Activated CD8-positive, alpha-beta memory T cell treated with anti-CD3 and anti-CD28 coated beads for 48 hours (primary cell): Measurements from ENCODE around the gene THSD1.
"Not testable (repeated sequence)": the region's sequence is repeated elsewhere in the genome, so short reads cannot be mapped to it uniquely, and the experiment has no call there.

Source experiments
- DNase-seq, 3 experiments: peaks; one replicate each; pipeline ENCODE4 v3.0.0-alpha.2; 2020; ENCODE audit warnings: low read depth in 2 of 3, low spot score in 2 of 3

The THSD1 gene

GRCh38 chr13:52412128-52412527, 6.2 kb upstream of the THSD1 start:
- DNase-seq: no peak

GRCh38 chr13:52411629-52412028, 5.7 kb upstream of the THSD1 start:
- no peak for DNase-seq

- not testable (repeated sequence) for DNase-seq
These were observed 2.2 kb upstream of the THSD1 start for GRCh38 chr13:52408071-52408658.

GRCh38 chr13:52407436-52407835, 1.5 kb upstream of the THSD1 start:
- not testable (repeated sequence) for DNase-seq

GRCh38 chr13:52406629-52407028, 657 bp upstream of the THSD1 start:
- no peak for DNase-seq

GRCh38 chr13:52405369-52405766, 604 bp downstream of the THSD1 start:
- DNase-seq: no peak

GRCh38 chr13:52399708-52400107, 6.3 kb downstream of the THSD1 start:
- no peak for DNase-seq

GRCh38 chr13:52399046-52399445, 6.9 kb downstream of the THSD1 start:
- no peak for DNase-seq

- DNase-seq: no peak
These were observed 10.3 kb downstream of the THSD1 start for GRCh38 chr13:52395704-52396103.

- DNase-seq: no peak
These were observed 11.4 kb downstream of the THSD1 start for GRCh38 chr13:52394586-52394985.

GRCh38 chr13:52393572-52394357, 12.2 kb downstream of the THSD1 start:
- DNase-seq: no peak

- no peak for DNase-seq
These were observed 18.3 kb downstream of the THSD1 start for GRCh38 chr13:52387721-52388120.

GRCh38 chr13:52385870-52386269, 20.1 kb downstream of the THSD1 start:
- no peak for DNase-seq

GRCh38 chr13:52383366-52383765, 22.6 kb downstream of the THSD1 start:
- no peak for DNase-seq

- no peak for DNase-seq
These were observed 27.7 kb downstream of the THSD1 start for GRCh38 chr13:52378312-52378711.

GRCh38 chr13:52377898-52378297, 28.1 kb downstream of the THSD1 start:
- no peak for DNase-seq

- DNase-seq: no peak
These were observed 31.0 kb downstream of the THSD1 start for GRCh38 chr13:52374873-52375411.

- no peak for DNase-seq
These were observed 31.6 kb downstream of the THSD1 start for GRCh38 chr13:52374389-52374788.

GRCh38 chr13:52373277-52373676, 32.7 kb downstream of the THSD1 start:
- DNase-seq: not testable (repeated sequence)

GRCh38 chr13:52371736-52372247, 34.2 kb downstream of the THSD1 start:
- no peak for DNase-seq

GRCh38 chr13:52366291-52366690, 39.7 kb downstream of the THSD1 start:
- DNase-seq: no peak

GRCh38 chr13:52362169-52362887, 43.6 kb downstream of the THSD1 start:
- DNase-seq: not testable (repeated sequence)
